Measurements from ENCODE around the gene GPHB5.
"Not testable (repeated sequence)": the region's sequence is repeated elsewhere in the genome, so short reads cannot be mapped to it uniquely, and the experiment has no call there.

The GPHB5 gene

DNA sequence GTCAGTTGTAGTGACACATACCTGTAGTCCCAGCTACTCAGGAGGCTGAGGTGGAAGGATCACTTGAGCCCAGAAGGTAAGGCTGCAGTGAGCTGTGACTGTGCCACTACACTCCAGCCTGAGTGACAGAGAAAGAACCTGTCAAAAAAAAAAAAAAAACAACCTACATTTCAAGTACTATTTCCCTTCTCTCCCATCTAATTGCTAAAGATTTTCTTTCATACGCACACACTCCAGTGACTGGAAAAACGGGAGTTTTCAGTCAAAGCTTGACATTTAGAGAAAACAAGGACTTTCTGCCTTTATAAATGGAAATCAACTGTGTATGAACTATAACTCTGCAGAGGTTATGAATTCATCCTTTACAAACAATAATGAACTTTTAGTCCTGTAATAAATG lies 25.9 kb downstream of the GPHB5 start:
- no peak for DNase-seq

DNA sequence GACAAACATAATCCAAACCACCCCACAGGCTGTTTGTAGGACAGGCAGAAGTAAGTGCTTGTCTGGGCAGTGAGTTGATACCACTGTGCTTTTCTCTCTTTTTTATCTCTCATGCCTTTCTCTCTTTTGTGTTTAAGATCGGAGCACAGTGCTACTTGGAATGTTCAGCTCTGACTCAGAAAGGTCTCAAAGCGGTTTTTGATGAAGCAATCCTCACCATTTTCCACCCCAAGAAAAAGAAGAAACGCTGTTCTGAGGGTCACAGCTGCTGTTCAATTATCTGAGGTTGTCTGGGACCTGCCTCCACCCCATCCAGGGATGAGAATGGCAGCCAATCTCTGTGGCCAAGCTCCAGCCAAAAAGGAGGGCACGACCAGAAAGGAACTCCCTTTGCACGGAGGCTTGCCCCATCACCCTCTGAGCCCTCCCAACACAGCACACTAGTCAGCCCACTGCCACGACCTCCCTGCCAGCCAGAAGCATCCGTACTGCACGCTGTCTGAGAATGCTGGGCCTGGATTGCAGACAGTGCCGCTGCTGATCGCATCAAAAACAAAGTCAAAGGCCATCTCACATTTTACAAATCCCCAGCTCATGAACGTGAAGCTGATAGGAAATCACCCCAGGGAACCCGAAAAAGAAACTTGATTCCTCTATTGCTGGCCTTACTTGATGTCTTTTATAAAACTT lies 27.8 kb downstream of the GPHB5 start:
- DNase-seq: no peak

DNA sequence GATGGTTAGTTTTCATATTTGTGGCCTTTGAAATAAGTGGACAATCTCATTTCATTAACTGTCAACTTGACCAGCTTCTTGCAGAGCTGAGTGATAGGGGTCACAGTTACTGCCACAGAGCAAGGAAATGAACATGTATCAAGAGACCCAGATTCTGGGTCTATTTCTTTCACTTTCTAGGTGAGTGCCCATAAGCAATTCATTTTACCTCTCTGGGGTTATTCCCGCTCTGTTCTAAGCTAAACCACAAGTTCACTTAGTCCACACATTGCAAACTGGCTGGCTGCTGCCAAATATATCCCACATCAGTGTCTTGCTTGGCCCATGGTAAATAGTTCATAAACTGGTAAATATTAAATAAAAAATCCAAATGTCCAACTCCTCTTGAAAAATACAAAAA lies 29.9 kb downstream of the GPHB5 start:
- no peak for DNase-seq

DNA sequence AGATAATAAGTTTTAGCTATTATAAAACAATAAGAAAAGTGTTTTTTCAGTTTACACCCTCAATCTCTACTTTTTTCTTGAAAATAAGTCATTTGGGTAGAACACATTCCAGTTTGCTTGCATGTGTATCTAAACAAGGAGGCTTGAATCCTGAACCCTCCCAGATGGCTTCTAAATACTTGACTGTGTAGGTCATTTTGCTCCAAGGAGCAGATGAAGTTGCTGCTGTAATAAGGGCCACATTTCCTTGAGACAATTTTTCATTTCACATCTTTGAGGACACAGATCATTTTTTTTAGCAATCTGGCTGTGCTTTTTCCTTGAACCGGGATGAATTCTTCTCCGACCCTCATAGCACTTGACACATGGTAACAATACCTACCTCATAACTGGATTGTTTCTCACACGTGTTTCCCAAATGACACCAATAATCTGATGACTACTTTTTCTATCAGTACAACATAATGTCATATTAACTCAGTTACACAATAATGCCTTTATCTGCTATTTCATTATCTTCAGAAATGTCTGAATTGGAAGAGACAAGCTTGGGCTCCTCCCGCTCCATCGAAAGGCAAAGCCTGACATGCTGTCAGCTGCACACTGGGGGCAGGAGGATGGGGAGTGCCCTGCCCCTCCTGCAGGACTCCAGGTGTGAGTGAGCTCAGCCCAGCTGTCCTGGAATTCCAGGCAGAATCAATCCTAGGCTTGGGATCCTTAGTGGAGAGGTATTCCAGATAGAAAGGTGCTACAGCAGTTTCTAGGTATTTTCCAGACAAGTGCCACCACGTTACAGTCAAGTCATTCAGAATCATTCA lies 30.9 kb downstream of the GPHB5 start:
- no peak for DNase-seq

- DNase-seq: no peak
Measured at GRCh38 chr14:63286071-63286470, 32.7 kb downstream of the GPHB5 start.

- no peak for DNase-seq
Measured at GRCh38 chr14:63283884-63284248, 34.9 kb downstream of the GPHB5 start.

GRCh38 chr14:63282997-63283883 lies 35.5 kb downstream of the GPHB5 start:
- no peak for DNase-seq

- not testable (repeated sequence) for DNase-seq
Measured at GRCh38 chr14:63279933-63280332, 38.8 kb downstream of the GPHB5 start.

DNA sequence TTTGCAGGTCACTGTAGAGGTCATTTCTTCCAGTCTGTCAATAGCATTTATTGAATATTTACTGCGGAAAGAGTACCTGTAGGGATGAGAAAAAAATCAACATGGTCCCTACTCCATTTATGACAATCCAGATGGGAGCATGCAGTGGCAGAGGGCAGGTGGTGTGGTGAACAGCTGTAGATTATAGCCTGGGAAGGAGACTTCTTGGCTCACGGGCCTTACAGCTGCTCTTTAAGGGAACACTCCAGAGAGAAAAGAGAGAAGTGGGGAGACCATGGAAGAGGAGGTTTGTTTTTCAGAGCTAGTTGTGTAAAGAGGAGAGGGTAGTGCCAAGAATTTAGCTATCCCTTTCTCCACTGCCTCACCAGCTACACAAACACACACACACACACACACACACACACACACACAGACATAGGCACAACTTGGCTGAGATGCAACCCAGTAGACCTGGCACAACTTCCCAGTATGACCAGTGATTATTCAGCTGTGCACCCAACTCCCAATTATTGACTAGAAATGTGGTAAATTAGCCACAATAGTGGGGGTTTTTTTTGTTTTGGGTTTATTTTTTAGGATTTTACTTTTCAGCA lies 41.0 kb downstream of the GPHB5 start:
- DNase-seq: no peak

- no peak for DNase-seq
Measured at GRCh38 chr14:63276492-63277342, 42.0 kb downstream of the GPHB5 start.

DNA sequence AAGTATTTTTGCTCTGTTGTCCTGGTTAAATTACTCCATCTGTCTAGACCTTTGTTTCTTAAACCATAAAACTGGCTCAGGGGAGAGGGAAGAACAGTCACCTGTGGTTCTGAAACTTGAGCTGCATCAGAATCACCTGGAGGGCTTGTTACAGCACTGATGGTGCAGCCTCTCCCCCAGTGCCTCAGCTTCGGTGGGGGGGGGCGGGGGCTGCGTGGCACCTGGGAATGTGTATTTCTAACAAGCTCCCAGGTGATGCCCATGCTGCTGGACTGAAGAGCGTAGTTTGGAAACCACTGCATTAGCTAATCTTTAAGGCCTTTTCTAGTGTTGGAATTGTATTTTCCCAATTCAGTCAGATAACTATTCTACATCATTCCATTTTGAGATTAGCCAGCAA lies 42.7 kb downstream of the GPHB5 start:
- DNase-seq: no peak

- DNase-seq: no peak
Measured at GRCh38 chr14:63275611-63276010, 43.1 kb downstream of the GPHB5 start.

- DNase-seq: no peak
Measured at GRCh38 chr14:63273717-63274655, 44.7 kb downstream of the GPHB5 start.

DNA sequence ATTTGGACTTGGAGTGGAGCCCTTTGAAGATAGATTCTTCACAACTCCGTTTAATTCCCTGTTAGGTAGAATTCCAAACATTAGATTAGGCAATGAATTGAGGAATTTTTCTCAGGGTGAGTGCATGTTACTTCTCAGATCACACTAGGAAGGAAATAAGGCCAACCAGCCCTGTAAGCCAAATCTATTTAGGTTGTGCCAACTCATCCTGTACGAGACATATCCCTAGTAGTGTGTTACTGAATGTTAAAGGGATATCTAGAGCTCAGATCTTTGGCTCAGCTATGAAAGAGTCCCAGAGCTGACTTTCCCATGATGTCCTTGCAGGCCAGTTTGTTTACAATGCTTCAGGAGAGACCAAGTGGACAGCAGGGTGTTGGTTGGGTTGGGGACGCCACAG lies 45.6 kb downstream of the GPHB5 start:
- no peak for DNase-seq

DNA sequence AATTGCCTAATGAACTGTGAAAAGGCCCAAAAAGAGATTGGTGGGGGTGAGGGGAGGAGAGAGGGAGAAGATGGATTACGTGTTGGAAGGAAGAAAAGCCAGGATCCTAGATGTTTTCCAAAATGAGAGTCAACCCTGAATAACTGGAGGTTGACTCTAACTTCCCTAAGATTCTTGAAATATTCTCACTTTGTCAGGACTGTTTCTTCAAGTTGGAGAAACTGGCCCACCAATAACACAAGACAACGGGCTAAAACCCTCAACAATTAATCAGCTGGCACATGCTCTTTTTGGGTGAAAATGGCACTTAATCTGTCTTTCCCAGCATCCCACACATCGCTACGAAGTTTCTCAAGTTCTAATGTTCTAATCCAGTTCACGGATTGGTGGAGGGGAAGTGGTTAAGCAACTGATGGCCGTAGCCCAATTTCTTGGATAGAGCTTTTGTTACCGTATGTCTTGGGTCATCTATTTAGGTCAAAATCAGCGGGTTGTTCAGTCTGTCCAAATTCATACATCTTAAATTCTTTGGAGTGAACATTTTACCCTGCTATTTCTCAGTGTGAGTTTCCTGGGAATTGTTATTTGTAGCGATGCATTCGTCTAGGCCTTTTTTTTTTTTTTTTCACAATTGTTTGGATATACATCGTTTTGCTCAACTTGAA lies 49.0 kb downstream of the GPHB5 start:
- DNase-seq: no peak

- no peak for DNase-seq
Measured at GRCh38 chr14:63268771-63269170, 50.0 kb downstream of the GPHB5 start.

DNA sequence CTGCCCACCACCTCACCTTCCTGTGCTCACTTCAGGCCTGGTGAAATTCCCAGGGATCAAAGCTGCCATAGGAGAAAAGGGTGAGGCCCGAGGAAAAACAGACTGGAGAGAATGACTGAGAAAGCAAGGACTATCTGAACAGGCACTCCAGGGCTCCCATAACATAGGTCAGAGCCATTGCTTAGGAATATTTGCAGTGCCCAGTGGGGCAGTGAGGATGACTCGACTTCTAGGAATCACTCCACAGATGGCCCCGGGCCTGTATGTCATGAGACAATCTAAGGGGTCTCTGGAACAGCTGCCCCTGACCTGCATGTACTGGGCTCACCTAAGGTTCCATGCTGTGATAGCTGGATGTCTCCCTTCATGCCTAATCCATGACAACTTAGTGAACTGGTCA lies 51.6 kb downstream of the GPHB5 start:
- no peak for DNase-seq

DNA sequence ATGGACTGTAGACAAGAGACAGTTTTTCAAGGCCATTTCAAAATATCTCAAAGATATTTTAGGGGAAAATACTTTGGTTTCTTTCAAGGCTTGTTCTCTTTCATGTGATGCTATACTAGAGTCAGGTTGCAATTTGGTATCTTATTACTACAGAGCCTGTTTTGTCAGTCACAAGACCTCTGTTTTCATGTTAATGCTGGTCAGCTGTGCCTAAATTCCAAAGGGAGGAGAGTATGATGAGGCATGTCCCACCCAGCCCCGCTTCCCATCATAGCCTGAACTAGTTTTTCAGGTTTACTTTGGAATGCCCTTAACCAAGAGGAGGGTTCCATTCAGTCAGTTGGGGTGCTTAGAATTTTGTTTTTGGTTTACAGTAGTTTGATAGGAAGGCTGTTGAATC lies 52.6 kb downstream of the GPHB5 start:
- no peak for DNase-seq

Data from stimulated activated CD4-positive, alpha-beta T cell treated with anti-CD3 and anti-CD28 coated beads, Interleukin-4, amount 100 ng/mL, for 24 hours (primary cell).